HG03060 (cell line): ENCODE results near the gene FFAR1.

Source experiments
- ATAC-seq: cut with Tn5 transposase; IDR thresholded peaks from one replicate; pipeline ENCODE4 v1.9.1; 2021; ENCODE audit warnings: low read depth, moderate number of reproducible peaks; ENCODE audit not compliant: unreplicated experiment

Gene FFAR1, protein sequence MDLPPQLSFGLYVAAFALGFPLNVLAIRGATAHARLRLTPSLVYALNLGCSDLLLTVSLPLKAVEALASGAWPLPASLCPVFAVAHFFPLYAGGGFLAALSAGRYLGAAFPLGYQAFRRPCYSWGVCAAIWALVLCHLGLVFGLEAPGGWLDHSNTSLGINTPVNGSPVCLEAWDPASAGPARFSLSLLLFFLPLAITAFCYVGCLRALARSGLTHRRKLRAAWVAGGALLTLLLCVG (N-terminal part only)

DNA sequence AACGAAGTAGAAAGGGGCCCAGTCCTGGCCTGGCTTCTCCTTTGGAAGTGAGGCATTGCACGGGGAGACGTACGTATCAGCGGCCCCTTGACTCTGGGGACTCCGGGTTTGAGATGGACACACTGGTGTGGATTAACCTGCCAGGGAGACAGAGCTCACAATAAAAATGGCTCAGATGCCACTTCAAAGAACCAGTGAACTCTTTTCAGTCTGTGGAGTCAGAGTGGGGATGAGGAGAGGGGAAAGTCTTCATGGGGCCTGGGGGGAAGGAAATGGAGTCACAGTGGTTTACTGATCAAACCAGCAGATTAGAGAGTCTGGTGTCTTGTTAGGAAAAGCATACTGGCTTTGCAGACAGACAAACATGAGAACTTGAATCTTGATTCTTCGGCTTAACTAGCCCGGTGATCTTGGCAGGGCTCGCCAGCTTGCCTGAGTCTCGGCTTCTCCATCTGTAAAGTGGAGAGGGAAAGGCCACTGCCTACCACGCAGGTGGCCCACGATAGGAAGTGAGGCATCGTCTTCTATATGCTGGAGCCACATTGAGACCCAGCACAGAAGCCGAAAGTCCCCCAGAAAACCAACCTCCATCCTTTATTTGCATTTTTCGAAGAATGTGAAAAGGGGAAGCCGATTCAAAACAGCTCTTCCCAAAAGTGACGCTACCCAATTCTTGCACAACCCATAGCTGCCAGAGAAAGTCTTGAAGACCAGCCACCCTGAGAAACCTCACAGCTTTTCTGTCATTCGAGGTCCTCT, at the start of gene FFAR1:
Gene FFAR1 (plus strand): TSS at position 732 of the 759 bp plus-strand sequence. CDS start 3,650 bp downstream, outside the sequence.
- ATAC-seq = peak; percentile 48

DNA sequence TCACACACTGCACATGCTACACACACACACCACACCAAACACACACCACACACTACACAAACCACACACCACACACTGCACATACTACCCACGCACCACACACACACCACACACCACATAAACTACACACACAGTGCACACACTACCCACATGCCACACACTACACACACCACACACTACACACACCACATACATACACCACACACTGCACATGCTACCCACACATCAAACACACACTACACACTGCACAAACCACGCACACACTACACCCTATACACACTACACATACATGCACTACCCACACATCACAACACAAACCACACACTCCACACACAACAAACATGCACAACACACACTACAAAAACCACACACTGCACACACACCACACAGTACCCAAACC, 49.8 kb upstream of the FFAR1 start:
- ATAC-seq = no peak

DNA sequence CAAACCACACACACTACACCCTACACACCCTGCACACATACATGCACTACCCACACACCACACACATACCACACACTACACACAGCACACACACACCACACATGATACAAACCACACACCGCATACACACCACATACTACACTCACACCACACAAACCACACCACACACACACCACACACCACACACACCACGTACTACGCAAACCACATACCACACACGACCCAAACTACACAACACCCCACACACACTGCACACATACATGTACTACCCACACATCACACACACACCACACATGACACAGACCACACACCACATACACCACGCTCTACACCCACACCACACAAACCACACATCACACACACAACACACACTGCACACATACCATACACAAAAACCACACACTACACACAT, 49.1 kb upstream of the FFAR1 start:
- no peak for ATAC-seq

DNA sequence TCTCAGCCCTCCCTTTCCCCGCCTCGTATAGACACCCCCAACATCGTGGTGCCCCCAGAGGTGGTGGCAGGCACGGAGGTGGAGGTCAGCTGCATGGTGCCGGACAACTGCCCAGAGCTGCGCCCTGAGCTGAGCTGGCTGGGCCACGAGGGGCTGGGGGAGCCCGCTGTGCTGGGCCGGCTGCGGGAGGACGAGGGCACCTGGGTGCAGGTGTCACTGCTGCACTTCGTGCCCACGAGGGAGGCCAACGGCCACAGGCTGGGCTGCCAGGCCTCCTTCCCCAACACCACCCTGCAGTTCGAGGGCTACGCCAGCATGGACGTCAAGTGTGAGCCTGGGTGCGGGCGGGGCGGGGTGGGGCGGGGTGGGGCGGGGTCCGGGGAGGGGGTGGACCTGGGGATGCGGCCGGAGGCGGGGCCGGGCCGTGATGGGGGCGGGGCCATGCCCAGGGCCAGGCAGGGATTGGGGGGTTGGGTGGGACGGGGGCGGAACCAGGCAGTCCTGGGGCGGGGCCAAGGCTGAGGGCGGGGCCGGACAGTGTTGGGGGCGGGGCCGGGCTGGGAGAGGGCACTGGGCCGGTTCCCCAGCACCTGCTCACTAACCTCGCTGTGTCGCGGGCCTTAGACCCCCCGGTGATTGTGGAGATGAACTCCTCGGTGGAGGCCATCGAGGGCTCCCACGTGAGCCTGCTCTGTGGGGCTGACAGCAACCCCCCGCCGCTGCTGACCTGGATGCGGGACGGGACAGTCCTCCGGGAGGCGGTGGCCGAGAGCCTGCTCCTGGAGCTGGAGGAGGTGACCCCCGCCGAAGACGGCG, 48.0 kb upstream of the FFAR1 start:
- ATAC-seq = no peak

DNA sequence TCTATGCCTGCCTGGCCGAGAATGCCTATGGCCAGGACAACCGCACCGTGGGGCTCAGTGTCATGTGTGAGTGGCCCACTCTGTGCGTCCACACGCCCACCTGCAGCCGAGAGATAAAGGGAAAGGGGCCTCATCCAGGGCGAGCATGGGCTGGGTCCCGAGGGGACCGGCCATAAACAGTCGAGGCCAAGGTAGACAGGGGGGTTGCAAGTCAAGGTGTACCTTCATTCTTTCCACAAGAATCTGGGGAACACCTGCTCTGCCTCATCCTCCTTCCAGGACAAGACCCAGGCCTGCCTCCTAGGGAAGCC, 47.4 kb upstream of the FFAR1 start:
- ATAC-seq = no peak

DNA sequence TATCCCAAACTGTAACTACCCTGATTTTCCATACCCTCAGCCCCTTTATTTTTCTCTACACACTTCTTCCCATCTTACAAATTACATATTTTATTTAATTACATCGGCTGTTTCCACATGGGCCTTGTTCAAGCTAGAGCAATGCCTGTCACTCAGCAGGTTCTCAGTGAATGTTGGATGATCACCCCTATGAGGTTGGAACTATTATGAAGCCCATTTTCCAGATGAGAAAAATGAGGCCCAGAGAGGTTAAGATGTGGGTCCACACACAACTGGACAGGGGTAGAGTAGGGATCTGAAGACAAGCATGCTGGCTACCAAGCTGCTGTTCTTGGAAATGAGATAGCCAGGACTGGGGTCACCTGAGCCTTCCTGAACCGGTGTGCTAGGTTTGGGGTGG, 45.7 kb upstream of the FFAR1 start:
- no peak for ATAC-seq

DNA sequence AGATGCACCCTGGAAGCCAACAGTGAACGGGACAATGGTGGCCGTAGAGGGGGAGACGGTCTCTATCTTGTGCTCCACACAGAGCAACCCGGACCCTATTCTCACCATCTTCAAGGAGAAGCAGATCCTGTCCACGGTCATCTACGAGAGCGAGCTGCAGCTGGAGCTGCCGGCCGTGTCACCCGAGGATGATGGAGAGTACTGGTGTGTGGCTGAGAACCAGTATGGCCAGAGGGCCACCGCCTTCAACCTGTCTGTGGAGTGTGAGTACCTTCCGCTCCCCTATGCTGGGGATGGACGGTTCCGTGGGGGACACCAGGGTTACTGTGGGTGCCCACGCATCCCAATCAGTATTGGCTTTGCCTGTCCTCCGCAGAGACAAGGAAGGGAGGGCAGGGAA, 45.3 kb upstream of the FFAR1 start:
- no peak for ATAC-seq

DNA sequence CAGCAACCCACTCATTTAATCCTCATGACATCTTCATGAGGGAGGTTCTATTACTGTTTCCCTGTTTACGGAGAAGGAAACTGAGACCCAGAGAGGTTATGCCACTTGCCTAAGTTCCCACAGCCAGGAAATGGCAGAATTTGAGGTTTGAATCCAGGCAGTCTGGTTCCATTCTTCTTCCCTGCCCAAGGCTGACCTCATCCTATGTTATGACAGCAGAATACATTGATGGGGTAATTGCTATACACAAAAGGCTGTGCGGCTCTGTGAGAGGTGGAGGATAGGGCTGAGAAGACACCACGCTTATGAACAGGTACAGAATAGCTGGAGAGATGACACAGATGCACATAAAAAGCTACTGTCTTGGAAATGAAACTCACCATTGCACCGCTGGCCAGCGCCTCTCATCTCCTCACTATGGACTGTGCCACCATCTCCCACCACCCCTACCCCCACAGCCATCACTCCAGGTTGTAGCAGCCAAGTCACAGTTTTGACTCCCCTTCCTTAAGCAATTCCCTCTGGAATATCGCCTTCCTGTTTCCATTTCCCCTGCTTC, 44.3 kb upstream of the FFAR1 start:
- ATAC-seq = no peak

DNA sequence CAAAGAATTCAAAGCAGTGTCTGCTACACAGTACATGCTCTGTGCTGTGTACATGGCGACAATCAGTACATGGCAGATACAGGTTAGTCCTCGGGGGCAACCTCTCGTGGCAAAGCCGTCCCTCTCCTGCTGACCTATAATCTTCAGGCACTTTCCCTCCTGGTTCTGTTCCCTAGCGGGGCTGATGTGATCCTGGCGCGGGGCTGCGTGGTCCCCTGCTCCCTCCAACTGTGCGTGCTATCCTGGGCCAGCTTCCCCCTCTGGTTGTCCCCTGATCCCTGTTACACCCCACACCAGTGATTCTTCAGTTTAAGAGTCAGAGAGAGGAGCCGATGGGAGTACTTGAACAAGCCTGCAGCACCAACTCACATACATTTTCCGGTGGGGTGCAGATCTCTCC, 43.7 kb upstream of the FFAR1 start:
- ATAC-seq = no peak

DNA sequence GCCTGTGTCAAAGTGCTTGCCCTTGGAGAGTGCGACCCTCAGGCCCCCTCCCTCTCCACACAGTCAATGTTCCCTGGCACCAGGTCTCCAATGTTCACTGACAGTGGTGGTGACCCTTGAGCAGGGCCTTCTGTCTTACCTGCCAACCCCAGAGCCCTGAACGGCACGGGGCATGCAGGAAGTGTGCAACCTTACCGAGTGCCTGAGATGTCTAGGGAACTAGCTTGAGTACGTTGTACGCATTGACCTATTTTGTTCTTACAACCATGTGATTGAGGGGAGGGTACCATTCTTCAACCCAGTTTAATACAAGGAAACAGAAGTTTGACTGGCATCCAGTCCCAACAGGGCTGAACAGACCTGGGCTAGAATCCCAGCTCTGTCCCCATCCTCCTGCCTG, 42.5 kb upstream of the FFAR1 start:
- ATAC-seq = no peak

DNA sequence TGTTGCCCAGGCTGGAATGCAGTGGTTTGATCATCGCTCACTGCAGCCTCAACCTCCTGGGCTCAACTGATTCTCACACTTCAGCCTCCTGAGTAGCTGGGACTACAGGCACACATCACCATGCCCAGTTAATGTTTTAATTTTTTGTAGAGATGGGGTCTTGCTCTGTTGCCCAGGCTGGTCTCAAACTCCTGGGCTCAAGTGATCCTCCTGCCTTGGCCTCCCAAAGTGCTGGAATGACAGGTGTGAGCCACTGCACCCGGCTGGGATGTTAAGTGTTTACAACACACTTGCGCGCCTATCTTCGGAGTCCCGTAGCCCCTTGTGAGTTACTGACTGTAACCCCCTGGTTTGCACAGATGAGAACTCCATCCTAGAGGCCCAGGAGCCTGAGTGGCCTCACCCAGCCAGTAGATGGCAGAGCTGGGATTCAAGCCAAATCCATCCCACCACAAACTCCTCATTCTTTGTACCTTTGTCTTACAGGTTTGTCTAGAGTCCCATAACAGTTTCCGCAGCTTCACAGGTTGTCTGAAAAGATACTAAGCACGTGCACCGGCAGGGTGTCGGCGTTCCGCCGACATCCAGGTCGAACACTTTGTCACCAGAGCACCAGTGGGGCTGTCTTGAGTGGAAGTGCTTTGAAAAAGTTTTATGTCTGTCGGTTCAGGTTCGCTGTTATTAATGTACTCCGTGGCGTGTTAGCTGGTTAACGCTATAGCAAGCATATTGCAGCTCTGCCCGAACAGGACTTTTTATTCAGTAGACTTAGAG, 41.0 kb upstream of the FFAR1 start:
- no peak for ATAC-seq

DNA sequence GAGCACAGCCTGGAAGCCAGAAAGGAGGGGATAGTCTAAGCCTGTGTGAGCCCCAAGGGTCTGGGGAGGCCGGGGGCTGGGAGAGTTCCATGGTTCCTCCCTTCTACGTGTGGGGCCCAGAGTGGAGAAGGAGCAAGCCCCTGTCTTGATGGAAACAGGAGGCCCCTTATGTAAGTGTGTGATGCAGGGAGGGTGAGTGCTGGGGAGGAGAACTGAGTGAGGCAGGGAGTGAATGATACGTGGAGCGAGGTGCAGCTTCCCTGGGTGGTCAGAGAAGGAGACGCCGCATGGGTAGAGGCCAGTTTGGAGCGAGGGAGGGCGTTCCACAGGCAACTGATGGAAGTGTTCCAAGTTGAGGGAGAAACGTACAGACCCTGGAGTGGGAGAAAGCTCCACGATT, 39.8 kb upstream of the FFAR1 start:
- no peak for ATAC-seq

DNA sequence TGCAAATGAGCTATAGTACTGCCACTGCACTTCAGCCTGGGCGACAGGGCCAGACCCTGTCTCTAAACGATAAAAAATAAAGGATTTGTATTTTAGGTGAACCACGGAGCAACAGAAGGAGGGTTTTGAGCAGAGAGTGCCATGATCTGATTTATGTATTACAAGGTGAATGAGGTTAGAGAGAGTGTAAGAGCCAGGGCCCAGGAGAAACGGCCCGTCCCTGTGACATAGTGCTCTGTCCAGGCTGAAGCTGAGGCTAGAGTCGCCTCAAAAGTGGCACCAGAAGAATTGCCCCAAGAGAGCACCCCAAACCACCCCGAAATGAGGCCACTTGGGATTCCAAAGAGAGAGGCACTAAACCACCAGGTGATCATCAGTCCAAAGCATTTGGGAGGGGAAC, 38.8 kb upstream of the FFAR1 start:
- no peak for ATAC-seq

DNA sequence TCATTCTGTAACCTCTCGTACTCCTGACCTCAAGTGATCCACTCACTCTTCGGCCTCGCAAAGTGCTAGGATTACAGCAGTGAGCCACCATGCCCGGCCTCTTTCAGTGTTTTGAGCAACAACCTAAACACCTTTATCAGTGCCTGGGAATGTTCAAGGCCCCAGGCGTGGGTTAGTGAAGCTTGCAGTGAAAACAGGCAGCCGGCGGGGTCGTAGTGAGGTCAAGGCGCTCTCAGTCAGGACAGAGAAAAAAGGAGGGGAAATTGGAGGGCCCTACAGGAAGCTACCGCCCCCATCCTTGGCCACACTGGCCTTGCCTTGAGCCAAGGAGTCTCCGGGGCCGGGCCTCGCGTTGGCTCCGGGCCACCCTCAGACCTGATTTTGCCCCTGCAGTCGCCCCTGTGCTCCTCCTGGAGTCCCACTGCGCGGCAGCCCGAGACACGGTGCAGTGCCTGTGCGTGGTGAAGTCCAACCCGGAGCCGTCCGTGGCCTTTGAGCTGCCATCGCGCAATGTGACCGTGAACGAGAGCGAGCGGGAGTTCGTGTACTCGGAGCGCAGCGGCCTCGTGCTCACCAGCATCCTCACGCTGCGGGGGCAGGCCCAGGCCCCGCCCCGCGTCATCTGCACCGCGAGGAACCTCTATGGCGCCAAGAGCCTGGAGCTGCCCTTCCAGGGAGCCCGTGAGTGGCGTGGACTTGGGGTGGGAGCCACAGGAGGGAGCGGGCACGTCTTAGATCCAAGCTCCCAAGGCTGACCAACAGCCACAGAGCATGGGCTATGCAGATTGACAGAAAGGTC, 38.0 kb upstream of the FFAR1 start:
- no peak for ATAC-seq

DNA sequence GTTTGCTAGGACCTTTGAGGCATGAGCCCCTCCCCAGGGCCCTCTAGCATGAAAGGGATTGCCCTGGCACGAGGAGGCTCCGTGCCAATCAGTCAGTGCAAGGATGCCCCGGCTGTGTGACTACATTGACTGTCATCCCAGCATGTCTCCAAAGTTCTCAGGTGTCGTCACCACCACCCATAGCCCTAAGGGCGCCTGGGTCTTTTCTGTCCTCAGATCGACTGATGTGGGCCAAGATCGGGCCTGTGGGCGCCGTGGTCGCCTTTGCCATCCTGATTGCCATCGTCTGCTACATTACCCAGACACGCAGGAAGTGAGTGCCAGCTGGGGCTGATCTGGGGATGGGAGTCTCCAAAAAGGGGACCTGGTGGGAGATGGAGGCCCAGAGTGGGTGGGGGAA, 37.4 kb upstream of the FFAR1 start:
- no peak for ATAC-seq

DNA sequence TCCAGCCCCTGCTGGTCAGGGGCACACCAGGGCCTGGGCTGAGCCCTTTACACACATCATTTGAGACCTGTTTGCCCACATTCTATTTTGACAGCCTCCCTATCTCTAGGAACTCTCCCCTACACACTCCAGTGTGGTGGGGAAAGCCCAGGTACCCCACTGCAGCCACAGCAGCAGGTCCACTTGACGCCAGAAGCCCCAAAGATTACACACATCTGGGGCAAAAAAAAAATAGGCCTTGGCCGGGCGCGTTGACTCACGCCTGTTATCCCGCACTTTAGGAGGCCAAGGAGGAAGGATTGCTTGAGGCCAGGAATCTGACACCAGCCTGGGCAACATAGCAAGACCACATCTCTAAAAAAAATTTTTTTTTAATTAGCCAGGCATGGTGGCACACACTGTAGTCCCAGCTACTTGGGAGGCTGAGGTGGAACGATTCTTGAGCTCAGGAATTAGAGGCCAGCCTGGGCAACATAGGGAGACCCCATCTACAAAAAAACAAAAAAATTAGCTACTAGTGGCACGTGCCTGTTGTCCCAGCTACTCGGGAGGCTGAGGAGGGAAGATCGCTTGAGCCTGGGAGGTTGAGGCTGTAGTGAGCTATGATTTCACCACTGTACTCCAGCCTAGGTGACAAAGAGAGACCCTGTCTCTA, 36.8 kb upstream of the FFAR1 start:
- ATAC-seq = no peak

DNA sequence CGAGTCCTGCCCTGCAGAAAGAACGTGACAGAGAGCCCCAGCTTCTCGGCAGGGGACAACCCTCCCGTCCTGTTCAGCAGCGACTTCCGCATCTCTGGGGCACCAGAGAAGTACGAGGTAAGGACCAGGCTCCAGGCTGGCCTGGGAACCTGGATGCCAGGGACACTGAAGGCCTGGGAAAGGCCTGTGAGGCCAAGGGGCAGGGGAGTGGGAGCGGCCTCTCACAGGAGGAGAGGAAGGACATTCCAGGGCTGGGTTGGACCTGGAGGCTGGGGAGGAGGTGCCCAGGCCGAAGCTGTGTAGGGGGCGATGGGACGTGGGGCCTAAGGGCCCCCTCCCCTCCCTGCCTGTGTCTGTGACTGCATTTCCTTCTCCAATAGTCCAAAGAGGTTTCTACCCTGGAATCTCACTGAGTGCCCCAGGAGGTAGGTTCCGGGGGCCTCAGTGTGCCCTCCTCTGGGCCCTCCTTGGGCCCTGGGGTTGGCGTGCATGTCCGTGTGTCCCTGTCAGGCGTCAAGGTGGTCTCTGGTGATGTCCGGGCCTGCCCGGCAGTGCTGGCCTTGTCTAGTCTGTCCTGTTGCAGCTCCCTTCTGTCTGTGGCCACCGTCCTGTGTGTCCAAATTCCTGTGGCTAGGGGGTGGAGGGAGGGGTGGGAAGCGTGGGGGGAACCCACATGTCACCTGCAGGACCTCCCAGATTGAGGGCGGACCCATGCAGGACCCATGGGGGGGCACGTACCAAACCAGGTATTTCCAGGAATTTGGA, 35.6 kb upstream of the FFAR1 start:
- no peak for ATAC-seq

DNA sequence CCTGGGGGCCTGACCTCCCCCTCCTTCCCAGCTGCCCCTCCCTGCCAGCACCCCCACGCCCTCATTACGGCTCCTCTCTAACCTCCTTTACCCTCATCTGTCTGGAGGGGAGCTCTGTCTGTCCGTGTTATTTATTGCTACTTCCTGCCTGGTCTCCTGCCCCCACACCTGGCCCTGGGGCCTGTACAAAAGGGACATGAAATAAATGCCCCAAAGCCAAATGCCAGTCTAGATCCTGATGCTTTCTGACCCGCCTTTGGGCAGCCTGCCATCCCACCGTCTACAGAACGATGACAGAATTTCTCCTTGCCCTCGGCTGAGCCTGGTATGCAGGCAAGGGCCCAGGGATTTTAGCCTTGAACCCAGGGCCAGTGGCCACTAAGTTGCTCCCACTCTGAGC, 34.1 kb upstream of the FFAR1 start:
- ATAC-seq = no peak

DNA sequence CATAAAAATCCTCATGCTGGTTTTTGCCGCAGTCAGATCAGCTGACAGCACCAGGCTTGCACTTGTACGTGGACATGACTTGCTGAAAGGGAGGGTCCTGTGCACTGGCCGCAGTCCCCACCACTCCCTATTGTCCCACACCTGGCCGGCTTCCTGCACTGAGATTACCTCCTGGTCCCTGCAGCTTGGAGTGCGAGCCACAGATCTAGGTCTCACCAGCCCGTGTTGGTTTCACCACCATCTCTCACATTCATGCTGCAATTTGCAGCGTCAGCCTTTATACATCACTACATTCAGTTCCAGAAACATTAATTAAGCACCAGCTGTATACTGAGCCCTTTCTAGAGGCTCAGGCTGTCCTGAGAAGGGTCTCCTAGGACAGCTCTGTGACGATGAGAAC, 33.7 kb upstream of the FFAR1 start:
- ATAC-seq = no peak
